ENCODE measurements around the gene TOX2.
A peak's percentile ranks its signal among the peaks of the same experiment; 100 is the strongest.

TOX2 gene

DNA sequence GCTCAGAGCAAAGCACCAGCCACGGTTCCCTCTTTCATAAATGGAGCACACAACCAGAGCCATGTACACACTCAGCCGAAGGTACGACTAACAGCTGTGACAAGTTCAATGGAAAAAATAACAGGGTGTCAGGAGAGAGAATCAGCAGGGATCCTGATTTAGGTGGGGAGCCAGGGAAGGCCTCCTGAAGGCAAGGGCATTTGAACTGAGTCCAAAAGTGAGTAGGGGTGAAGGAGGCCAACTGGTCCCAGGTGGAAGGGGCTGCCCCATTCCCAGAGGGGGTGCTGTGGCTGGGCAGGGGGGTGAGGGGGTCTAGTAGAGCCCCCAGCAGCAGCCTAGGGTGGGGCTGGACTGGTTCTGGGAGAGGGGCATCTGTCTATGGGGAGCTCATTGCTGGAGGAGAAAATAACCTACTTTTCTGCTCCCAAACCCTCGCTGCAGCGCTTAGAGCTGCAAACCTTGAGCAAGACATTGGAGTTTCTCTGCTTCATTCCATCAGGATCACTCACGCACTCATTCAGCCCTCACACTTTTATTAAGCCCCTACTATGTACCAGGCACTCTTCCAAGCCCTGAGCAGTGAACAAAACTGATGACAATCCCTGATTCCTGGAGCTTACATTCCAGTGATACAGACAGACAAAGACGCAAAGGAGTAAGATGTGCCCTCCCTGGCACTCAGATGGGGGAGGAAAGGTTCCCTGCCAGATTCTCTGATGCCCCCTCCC, 113.5 kb downstream of the TOX2 start:
- TF ChIP-seq GATA2 (IDR thresholded peaks at IDR 0.05; ENCODE audit: low read depth, low read length) (no peak), GATA3 (IDR thresholded peaks at IDR 0.05; ENCODE audit: low read depth, low read length) (no peak)

DNA sequence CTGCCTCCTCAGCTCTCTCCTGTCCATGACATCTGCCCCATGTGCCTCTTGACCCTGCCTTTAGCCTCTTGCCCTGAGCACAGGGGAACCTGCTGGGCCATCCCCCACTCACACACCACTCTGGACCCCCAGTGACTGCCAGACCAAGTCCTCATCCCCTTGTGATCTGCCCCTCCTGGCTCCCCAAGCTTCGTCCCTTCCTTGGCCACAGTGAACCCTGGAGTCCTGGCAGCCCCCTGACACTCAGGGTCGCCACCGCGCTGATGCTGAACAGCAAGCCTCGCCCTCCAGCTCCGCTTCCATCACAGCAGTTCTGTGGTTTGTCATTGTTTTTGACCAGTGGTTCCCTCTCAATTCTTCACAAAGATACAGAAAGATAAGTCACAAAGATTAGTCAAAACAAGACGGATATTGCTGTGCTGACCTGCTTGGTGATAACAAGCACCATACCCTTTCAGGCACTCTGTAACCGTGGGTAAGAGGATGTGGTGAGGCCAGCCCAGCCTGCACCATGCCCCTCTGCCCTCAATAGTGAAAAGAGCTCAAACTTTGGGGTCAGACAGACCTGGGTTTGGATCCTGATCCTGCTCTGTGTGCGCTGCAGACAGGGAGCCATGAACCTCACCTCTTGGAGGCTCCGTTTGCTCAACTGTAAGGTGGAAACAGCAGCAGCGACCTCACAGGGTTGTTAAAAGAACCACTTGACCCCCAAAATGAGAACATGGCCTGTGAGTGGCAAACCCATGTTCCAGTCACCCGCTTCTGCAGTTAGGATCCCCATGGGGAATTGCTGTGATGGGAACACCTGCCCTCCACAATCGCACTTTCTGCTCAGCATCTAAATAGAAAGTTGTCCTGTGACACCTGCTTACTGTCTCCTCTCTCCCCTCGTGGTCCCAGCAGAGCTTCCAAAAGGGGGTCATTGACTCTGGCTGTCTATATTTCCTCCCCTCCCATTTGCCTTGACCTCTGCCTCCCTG, 114.5 kb downstream of the TOX2 start:
- TF ChIP-seq GATA3 (IDR thresholded peaks at IDR 0.05; ENCODE audit: low read depth, low read length) (no peak), GATA2 (IDR thresholded peaks at IDR 0.05; ENCODE audit: low read depth, low read length) (peak; percentile 19; the same call in 1 of the 2 replicates)

DNA sequence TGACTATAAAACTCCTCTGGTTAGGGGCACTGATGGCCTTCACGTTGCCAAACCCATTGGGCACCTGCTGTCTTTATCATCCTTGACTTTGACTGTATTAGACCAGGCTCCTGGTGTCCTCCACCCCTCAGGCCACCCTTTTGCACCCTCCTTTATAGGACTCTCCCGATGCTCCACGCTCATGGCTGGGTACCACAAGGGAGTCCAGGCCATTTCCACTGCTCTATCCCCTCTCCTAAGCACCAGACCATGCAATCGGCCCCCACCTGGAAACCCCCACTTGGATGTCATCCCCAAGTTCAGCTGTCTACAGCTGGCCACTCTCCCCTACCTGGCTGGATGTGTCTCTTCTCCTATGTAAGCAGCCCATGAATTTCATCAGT, 115.2 kb downstream of the TOX2 start:
- TF ChIP-seq GATA3 (IDR thresholded peaks at IDR 0.05; ENCODE audit: low read depth, low read length) (no peak), GATA2 (IDR thresholded peaks at IDR 0.05; ENCODE audit: low read depth, low read length) (no peak)

GRCh38 chr20:44030394-44030793, 115.7 kb downstream of the TOX2 start:
- TF ChIP-seq GATA3 (IDR thresholded peaks at IDR 0.05; ENCODE audit: low read depth, low read length) (no peak), GATA2 (IDR thresholded peaks at IDR 0.05; ENCODE audit: low read depth, low read length) (no peak)

GRCh38 chr20:44031001-44031574, 116.4 kb downstream of the TOX2 start:
- TF ChIP-seq GATA3 (IDR thresholded peaks at IDR 0.05; ENCODE audit: low read depth, low read length) (no peak), GATA2 (IDR thresholded peaks at IDR 0.05; ENCODE audit: low read depth, low read length) (no peak)

DNA sequence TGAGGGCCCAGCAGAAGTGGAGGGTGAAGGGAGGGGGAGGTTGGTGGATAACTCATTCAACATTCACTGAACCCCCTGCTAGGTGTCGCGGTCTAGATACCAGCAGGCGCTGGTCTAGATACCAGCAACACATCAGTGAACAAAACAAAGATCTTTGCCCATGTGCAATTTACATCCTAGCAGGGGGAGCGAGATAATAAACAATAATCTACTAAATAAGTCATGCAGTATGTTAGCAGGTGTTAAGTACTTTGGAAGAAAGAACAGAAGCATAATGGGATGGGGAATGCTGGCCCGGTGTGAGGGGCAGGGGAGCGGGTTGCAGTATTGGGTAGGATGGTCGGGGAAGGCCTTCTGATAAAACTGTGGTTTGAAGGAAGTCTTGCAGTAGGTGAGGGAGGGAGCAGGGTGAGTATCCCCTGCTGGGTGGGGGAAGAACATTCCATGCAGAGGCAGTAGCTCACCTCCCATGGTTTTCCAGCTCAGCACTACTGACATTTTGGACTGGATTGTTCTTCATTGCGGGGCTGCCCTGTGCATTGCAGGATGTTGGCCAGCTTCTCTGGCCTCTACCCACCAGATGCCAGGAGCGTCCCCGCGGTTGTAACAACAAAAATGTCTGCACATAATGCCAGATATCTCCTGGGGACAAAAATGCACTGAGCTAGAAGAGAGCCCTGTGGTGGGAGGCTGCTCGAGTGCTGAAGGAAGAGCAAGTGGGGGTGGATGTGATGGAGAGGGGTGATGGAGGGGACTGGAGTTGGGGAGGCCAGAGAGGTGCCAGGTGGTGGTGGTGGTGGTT, 117.3 kb downstream of the TOX2 start:
- no peak for TF ChIP-seq GATA3 (IDR thresholded peaks at IDR 0.05; ENCODE audit: low read depth, low read length)
- no peak for TF ChIP-seq GATA2 (IDR thresholded peaks at IDR 0.05; ENCODE audit: low read depth, low read length)

- no peak for TF ChIP-seq GATA2 (IDR thresholded peaks at IDR 0.05; ENCODE audit: low read depth, low read length)
- TF ChIP-seq GATA3 (IDR thresholded peaks at IDR 0.05; ENCODE audit: low read depth, low read length): no peak
Observed at GRCh38 chr20:44032583-44033331, 118.1 kb downstream of the TOX2 start.

GRCh38 chr20:44033344-44033743, 118.7 kb downstream of the TOX2 start:
- TF ChIP-seq GATA3 (IDR thresholded peaks at IDR 0.05; ENCODE audit: low read depth, low read length) (no peak), GATA2 (IDR thresholded peaks at IDR 0.05; ENCODE audit: low read depth, low read length) (no peak)

DNA sequence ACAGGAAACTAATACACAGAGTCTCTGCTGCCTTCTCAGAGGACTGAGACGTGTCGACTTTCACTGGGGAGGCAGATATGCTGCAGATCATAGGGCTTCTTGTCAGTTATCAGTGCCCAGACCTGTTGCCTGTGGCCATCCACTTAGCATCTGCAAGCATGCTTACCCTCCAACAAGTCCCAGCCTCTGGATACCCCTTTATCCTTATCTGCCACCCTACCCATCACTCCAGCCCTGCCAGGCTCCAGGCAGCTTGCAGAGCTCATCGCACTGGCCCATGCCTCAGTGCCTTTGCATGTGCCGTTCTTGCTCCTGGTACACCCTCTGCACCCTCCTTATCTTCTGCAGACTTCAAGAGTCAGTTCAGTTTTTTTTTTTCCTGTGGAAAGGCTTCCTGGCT, 119.2 kb downstream of the TOX2 start:
- TF ChIP-seq GATA2 (IDR thresholded peaks at IDR 0.05; ENCODE audit: low read depth, low read length): no peak
- no peak for TF ChIP-seq GATA3 (IDR thresholded peaks at IDR 0.05; ENCODE audit: low read depth, low read length)

- no peak for TF ChIP-seq GATA2 (IDR thresholded peaks at IDR 0.05; ENCODE audit: low read depth, low read length)
- TF ChIP-seq GATA3 (IDR thresholded peaks at IDR 0.05; ENCODE audit: low read depth, low read length): no peak
Observed at GRCh38 chr20:44034451-44034850, 119.8 kb downstream of the TOX2 start.

GRCh38 chr20:44034965-44035635, 120.4 kb downstream of the TOX2 start:
- no peak for TF ChIP-seq GATA2 (IDR thresholded peaks at IDR 0.05; ENCODE audit: low read depth, low read length)
- TF ChIP-seq GATA3 (IDR thresholded peaks at IDR 0.05; ENCODE audit: low read depth, low read length): no peak

- no peak for TF ChIP-seq GATA2 (IDR thresholded peaks at IDR 0.05; ENCODE audit: low read depth, low read length)
- TF ChIP-seq GATA3 (IDR thresholded peaks at IDR 0.05; ENCODE audit: low read depth, low read length): no peak
Observed at GRCh38 chr20:44035924-44036323, 121.3 kb downstream of the TOX2 start.
